Measurements from ENCODE around the gene P2RX7. TPM values are rescaled to one million over a fixed set of nuclear protein-coding genes. Genes with fewer than 3 reads are reported as not detected.

Gene P2RX7
- total RNA-seq, 1 donor from 2014 or later: 0.47 TPM

DNA sequence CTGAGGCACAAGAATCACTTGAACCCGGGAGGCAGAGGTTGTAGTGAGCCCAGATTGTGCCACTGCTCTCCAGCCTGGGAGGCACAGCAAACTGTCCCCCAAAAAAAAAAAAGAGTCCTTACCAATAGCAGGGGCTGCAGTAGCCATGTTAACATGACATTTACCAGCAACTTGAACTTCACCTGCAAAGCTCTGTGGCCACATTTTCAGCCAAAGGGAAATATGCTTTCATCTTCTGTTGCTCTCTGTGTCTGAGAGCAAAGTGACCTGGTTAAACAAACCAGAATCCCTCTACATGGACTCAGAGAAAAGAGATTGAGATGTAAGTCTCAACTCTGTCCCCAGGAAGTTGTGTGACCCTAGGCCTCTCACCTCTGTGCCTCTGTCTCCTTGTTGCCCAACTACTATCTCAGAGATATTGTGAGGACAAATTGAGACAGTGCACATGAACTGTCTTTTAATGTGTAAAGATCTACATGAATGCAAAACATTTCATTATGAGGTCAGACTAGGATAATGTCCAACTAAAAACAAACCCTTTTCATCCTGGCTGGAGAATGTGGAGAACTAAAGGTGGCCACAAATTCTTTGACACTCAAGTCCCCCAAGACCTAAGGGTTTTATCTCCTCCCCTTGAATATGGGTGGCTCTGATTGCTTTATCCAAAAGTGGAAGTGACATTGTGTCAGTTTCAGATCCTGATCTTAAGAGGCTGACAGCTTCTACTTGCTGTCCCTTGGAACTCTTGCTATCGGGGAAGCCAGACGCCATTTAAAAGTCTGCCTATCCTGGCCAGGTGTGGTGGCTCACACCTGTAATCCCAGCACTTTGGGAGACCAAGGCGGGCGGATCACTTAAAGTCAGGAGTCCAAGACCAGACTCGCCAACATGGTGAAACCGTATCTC is 52.6 kb downstream of the P2RX7 start:
- Mint-ChIP-seq H3K27me3 (ENCODE audit: low read depth) (no peaks in the 10 kb centered on the region), H3K27ac (ENCODE audit: unreplicated experiment) (no peak overlapping the region), H3K9me3 (ENCODE audit: low read depth) (no peaks in the 10 kb centered on the region), H3K36me3 (ENCODE audit: low read depth) (no peaks in the 10 kb centered on the region), H3K4me3 (ENCODE audit: unreplicated experiment) (no peak overlapping the region), H3K4me1 (ENCODE audit: low read depth) (peaks cover 14% of the 10 kb centered on the region)
- TF ChIP-seq, protein P1, sequence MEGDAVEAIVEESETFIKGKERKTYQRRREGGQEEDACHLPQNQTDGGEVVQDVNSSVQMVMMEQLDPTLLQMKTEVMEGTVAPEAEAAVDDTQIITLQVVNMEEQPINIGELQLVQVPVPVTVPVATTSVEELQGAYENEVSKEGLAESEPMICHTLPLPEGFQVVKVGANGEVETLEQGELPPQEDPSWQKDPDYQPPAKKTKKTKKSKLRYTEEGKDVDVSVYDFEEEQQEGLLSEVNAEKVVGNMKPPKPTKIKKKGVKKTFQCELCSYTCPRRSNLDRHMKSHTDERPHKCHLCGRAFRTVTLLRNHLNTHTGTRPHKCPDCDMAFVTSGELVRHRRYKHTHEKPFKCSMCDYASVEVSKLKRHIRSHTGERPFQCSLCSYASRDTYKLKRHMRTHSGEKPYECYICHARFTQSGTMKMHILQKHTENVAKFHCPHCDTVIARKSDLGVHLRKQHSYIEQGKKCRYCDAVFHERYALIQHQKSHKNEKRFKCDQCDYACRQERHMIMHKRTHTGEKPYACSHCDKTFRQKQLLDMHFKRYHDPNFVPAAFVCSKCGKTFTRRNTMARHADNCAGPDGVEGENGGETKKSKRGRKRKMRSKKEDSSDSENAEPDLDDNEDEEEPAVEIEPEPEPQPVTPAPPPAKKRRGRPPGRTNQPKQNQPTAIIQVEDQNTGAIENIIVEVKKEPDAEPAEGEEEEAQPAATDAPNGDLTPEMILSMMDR (IDR thresholded peaks at IDR 0.05): no peak
- no peak for DNase-seq (ENCODE audit: low spot score)

DNA sequence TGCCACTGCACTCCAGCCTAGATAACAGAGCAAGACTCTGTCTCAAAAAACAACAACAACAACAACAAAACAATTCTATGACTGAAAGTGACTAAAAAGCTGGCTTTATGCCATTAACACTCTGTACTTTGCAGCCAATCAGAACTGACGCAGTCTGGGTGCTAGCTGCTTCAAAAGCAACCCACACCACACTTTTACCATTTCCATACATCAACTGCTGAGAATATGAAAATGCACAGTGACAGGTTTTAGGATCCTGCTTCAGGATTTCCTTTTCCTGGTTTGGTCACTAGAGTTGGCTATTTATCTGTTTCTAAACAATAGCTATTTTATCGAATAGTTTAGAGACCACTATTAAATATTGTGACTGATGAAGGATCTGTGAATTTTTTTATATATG is 54.1 kb downstream of the P2RX7 start:
- TF ChIP-seq, protein P1 (IDR thresholded peaks at IDR 0.05): no peak
- no peak for DNase-seq (ENCODE audit: low spot score)
- Mint-ChIP-seq H3K36me3 (ENCODE audit: low read depth) (no peaks in the 10 kb centered on the region), H3K4me3 (ENCODE audit: unreplicated experiment) (no peak overlapping the region), H3K27ac (ENCODE audit: unreplicated experiment) (no peak overlapping the region), H3K4me1 (ENCODE audit: low read depth) (peaks cover 27% of the 10 kb centered on the region), H3K27me3 (ENCODE audit: low read depth) (no peaks in the 10 kb centered on the region), H3K9me3 (ENCODE audit: low read depth) (no peaks in the 10 kb centered on the region)

DNA sequence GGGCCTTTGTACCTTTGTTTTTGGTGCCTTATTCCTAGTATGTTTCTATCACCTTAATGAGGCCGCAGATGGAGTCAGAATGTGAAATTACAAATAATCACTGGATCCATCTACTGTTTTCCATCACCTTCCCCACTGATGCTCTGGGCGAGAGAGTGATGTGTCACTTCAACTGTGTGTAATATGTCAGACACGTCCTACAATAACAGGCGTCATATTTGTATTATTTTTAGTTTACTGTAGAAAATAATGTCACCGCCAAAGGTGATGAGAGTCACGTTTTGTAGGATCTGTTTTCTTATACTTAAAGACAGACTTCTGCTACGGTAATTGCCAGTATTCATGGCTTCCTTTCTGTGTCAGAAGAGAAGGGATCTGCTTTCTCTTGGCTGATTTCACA is 54.8 kb downstream of the P2RX7 start:
- no peak overlapping the region for H3K4me3 Mint-ChIP-seq (ENCODE audit: unreplicated experiment)
- H3K4me1 Mint-ChIP-seq (ENCODE audit: low read depth): peaks cover 30% of the 10 kb centered on the region
- no peaks in the 10 kb centered on the region for H3K27me3 Mint-ChIP-seq (ENCODE audit: low read depth)
- no peaks in the 10 kb centered on the region for H3K36me3 Mint-ChIP-seq (ENCODE audit: low read depth)
- TF ChIP-seq, protein P1 (IDR thresholded peaks at IDR 0.05): no peak
- H3K27ac Mint-ChIP-seq (ENCODE audit: unreplicated experiment): no peak overlapping the region
- H3K9me3 Mint-ChIP-seq (ENCODE audit: low read depth): no peaks in the 10 kb centered on the region
- DNase-seq (ENCODE audit: low spot score): no peak

DNA sequence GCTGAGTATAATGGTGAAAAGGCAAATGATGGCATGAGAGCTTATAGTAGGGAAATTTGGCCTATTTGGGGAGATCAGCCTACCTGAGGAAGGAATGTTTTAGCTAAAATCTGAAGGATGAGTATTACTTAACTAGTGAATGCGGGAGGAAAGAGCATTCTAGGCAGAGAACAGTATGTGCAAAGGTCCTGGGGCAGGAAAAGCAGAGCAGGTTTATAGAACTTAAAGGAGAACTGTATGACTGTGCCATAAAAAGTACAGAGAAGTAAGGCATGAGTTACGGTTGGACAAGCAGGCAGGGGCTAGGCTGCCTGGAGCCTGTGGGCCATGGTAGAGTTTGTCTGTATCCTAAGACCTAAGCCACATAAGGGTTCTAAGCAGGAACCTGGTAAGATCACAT is 55.6 kb downstream of the P2RX7 start:
- TF ChIP-seq, protein P1 (IDR thresholded peaks at IDR 0.05): no peak
- H3K27me3 Mint-ChIP-seq (ENCODE audit: low read depth): no peaks in the 10 kb centered on the region
- peaks cover 30% of the 10 kb centered on the region for H3K4me1 Mint-ChIP-seq (ENCODE audit: low read depth)
- H3K36me3 Mint-ChIP-seq (ENCODE audit: low read depth): no peaks in the 10 kb centered on the region
- no peak for DNase-seq (ENCODE audit: low spot score)
- no peaks in the 10 kb centered on the region for H3K9me3 Mint-ChIP-seq (ENCODE audit: low read depth)
- H3K4me3 Mint-ChIP-seq (ENCODE audit: unreplicated experiment): no peak overlapping the region
- H3K27ac Mint-ChIP-seq (ENCODE audit: unreplicated experiment): no peak overlapping the region

DNA sequence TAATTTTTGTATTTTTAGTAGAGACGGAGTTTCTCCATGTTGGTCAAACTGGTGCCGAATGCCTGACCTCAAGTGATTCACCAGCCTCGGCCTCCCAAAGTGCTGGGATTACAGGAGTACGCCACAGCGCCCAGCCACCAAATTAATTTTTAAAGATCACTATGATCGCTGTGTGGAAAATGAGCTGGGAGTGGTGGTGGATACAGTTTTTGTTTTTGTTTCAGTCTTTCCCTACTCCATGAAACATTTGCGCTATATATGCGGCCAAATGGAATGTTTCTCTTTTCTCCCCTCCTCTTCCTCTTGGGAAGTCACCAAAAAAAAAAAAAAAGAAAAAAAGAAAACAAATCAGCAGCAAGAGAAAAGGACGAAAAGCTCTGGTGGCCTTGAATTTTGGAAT is 56.5 kb downstream of the P2RX7 start:
- H3K9me3 Mint-ChIP-seq (ENCODE audit: low read depth): no peaks in the 10 kb centered on the region
- no peak for DNase-seq (ENCODE audit: low spot score)
- H3K4me1 Mint-ChIP-seq (ENCODE audit: low read depth): peaks cover 30% of the 10 kb centered on the region
- TF ChIP-seq, protein P1 (IDR thresholded peaks at IDR 0.05): no peak
- no peaks in the 10 kb centered on the region for H3K36me3 Mint-ChIP-seq (ENCODE audit: low read depth)
- H3K27me3 Mint-ChIP-seq (ENCODE audit: low read depth): no peaks in the 10 kb centered on the region
- H3K27ac Mint-ChIP-seq (ENCODE audit: unreplicated experiment): peak overlapping the region; percentile 70
- H3K4me3 Mint-ChIP-seq (ENCODE audit: unreplicated experiment): peak overlapping the region; percentile 28

Data from chondrocyte (in vitro differentiated cells).